T-helper 1 cell treated with Interleukin-12 subunit alpha and Interleukin-12 subunit beta and Interleukin-4 antibody, amounts not matched to agents 30 ng/mL and 1 ng/mL, for 36 hours (primary cell): ENCODE results near the gene ELMOD1. TPM values are rescaled to one million over a fixed set of nuclear protein-coding genes. Genes with fewer than 3 reads are reported as not detected.

Experiments
- intact Hi-C: fragments of 100-400 bp; cut with micrococcal nuclease; formaldehyde crosslinking; loops from one replicate; pipeline ENCODE4 v1.15.1; 2024
- total RNA-seq: library from RNA; stranded (reverse); gene quantifications from 2 replicates; pipeline ENCODE4 v1.2.3, GENCODE V29; 2022

The ELMOD1 gene
- total RNA-seq, result not detected in 2 replicates

GRCh38 chr11:107590460-107591377 lies at the start of gene ELMOD1:
Gene ELMOD1 (plus strand): TSS chr11:107591147. CDS start chr11:107618190, 27,043 bp downstream.
- intact Hi-C loops, result loop anchor here (1.0 kb wide), 1 partner anchor 14 kb away; no protein-coding TSS in a partner anchor

GRCh38 chr11:107545101-107545514 lies 45.8 kb upstream of the ELMOD1 start:
- intact Hi-C loops, result loop anchor here (5.0 kb wide), 1 partner anchor 88 kb away; the partner anchor contains the start of gene CWF19L2

GRCh38 chr11:107547961-107548360 lies 43.0 kb upstream of the ELMOD1 start:
- intact Hi-C loops, result loop anchor here (5.0 kb wide), 1 partner anchor 91 kb away; the partner anchor contains the start of gene CWF19L2

- intact Hi-C loops, result loop anchor here (1.0 to 5.0 kb wide), 6 partner anchors 16 to 349 kb away; partner anchors contain the start of genes ALKBH8 and CWF19L2
Observed at GRCh38 chr11:107549253-107549953, 41.5 kb upstream of the ELMOD1 start.

- intact Hi-C loops, result loop anchor here (1.0 to 5.0 kb wide), 6 partner anchors 15 to 348 kb away; partner anchors contain the start of genes ALKBH8 and CWF19L2
Observed at GRCh38 chr11:107549954-107550285, 41.0 kb upstream of the ELMOD1 start.

- intact Hi-C loops, result no loop called here
Observed at GRCh38 chr11:107550304-107550703, 40.6 kb upstream of the ELMOD1 start.

- intact Hi-C loops, result no loop called here
Observed at GRCh38 chr11:107561688-107562087, 29.3 kb upstream of the ELMOD1 start.

- intact Hi-C loops, result loop anchor here (1.0 kb wide), 3 partner anchors 127 to 237 kb away; no protein-coding TSS in a partner anchor
Observed at GRCh38 chr11:107562647-107563208, 28.2 kb upstream of the ELMOD1 start.

- intact Hi-C loops, result loop anchor here (1.0 to 2.0 kb wide), 5 partner anchors 126 to 507 kb away; partner anchors contain the start of gene SLC35F2
Observed at GRCh38 chr11:107563702-107564101, 27.2 kb upstream of the ELMOD1 start.

GRCh38 chr11:107564877-107565218 lies 26.1 kb upstream of the ELMOD1 start:
- intact Hi-C loops, result loop anchor here (1.0 to 5.0 kb wide), 15 partner anchors 11 to 1543 kb away; partner anchors contain the start of genes AASDHPPT, ACAT1, ATM and C11orf65

- intact Hi-C loops, result loop anchor here (1.0 to 5.0 kb wide), 15 partner anchors 11 to 1543 kb away; partner anchors contain the start of genes AASDHPPT, ACAT1, ATM and C11orf65
Observed at GRCh38 chr11:107565219-107565937, 25.6 kb upstream of the ELMOD1 start, which contains the start of gene ALKBH8. Gene ALKBH8 (minus strand): TSS chr11:107565735. CDS start chr11:107560893, 4,842 bp downstream.

- intact Hi-C loops, result loop anchor here (1.0 to 5.0 kb wide), 15 partner anchors 10 to 1544 kb away; partner anchors contain the start of genes AASDHPPT, ACAT1, ATM and C11orf65
Observed at GRCh38 chr11:107565955-107566501, 24.9 kb upstream of the ELMOD1 start.

- intact Hi-C loops, result loop anchor here (5.0 kb wide), 2 partner anchors 276 to 361 kb away; partner anchors contain the start of gene RAB39A
Observed at GRCh38 chr11:107566569-107566968, 24.4 kb upstream of the ELMOD1 start.

- intact Hi-C loops, result loop anchor here (5.0 kb wide), 2 partner anchors 274 to 359 kb away; partner anchors contain the start of gene RAB39A
Observed at GRCh38 chr11:107567739-107568335, 23.1 kb upstream of the ELMOD1 start.

GRCh38 chr11:107570015-107570414 lies 20.9 kb upstream of the ELMOD1 start:
- intact Hi-C loops, result no loop called here

GRCh38 chr11:107573438-107573837 lies 17.5 kb upstream of the ELMOD1 start:
- intact Hi-C loops, result no loop called here

GRCh38 chr11:107576497-107577345 lies 14.2 kb upstream of the ELMOD1 start:
- intact Hi-C loops, result loop anchor here (1.0 kb wide), 7 partner anchors 11 to 1079 kb away; partner anchors contain the start of gene ALKBH8

GRCh38 chr11:107577346-107577711 lies 13.6 kb upstream of the ELMOD1 start:
- intact Hi-C loops, result no loop called here
